ENCODE results near the gene HHATL.

DNA sequence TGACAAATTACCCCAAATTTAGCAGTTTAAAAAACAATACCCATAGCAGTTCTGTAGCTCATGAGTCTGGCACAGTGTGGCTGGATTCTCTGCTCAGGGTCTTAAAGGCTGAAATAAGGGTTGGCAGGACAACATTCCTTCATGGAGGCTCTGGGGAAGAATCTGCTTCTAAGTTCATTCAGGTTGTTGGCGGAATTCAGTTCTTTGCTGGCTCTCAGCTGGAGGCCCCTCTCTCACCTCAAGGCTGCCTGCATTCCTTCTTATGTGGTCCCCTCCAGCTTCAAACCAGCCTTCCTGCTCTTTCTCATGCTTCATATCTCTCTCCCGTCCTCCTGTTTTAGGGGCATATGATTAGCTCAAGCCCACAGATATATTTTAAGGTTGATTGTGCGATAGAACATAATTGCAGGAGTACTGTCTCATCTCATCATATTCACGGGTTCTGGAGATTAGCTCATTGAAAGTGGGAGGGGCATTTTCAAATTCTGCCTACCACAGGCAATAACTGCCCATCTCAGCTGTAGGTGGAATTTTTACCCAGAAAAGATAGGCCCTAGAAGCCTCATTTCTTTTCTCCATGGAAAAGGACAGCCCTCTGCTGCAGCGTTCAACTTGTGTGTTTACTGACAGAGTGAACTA, 54.7 kb downstream of the HHATL start:
- no peak for TF ChIP-seq EZH2 (IDR thresholded peaks at IDR 0.05; ENCODE audit: borderline replicate concordance, low read depth, low read length, poor library complexity, severe bottlenecking)
- TF ChIP-seq, protein P1, sequence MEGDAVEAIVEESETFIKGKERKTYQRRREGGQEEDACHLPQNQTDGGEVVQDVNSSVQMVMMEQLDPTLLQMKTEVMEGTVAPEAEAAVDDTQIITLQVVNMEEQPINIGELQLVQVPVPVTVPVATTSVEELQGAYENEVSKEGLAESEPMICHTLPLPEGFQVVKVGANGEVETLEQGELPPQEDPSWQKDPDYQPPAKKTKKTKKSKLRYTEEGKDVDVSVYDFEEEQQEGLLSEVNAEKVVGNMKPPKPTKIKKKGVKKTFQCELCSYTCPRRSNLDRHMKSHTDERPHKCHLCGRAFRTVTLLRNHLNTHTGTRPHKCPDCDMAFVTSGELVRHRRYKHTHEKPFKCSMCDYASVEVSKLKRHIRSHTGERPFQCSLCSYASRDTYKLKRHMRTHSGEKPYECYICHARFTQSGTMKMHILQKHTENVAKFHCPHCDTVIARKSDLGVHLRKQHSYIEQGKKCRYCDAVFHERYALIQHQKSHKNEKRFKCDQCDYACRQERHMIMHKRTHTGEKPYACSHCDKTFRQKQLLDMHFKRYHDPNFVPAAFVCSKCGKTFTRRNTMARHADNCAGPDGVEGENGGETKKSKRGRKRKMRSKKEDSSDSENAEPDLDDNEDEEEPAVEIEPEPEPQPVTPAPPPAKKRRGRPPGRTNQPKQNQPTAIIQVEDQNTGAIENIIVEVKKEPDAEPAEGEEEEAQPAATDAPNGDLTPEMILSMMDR (conservative IDR thresholded peaks at IDR 0.05; ENCODE audit: low read depth, low read length) = no peak
